Glomerular endothelial cell (primary cell): ENCODE data around the gene TNFSF8. TPM values are rescaled to one million over a fixed set of nuclear protein-coding genes. Genes with fewer than 3 reads are reported as not detected.

Source experiments
- DNase-seq: peaks from one replicate; pipeline ENCODE4 v3.0.0-alpha.2; 2011; ENCODE audit warnings: low read depth, low spot score; ENCODE audit errors: extremely low read depth
- total RNA-seq: library from RNA; depleted of rRNA; stranded (reverse); fragments of >200 nt; gene quantifications from 2 replicates; pipeline ENCODE4 v1.2.3, GENCODE V29; 2015

Gene TNFSF8
- total RNA-seq, 1 donor from 2014 or later, result not detected

DNA sequence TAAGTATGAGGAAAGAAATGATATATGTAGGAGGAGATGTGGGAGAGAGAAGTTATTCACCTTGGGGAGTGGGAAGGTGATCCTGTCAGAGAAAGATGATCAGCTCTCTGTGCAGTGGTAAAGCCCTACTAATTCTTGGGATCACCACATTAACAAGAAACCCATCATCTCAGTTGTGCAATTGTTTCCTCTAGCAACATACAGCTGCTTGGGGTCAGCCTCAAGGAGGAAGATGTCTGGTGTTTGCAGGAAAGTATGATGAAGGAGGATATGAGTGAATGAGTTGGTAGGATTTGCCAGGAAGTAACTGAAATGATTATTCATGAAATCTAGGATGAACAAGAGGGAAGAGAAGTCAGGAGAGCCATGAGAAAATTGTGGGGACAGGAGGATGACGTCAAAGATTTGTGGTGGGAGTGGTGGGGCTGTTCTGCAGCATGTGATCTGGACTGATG, 50.1 kb downstream of the TNFSF8 start:
- DNase-seq, result no peak

DNA sequence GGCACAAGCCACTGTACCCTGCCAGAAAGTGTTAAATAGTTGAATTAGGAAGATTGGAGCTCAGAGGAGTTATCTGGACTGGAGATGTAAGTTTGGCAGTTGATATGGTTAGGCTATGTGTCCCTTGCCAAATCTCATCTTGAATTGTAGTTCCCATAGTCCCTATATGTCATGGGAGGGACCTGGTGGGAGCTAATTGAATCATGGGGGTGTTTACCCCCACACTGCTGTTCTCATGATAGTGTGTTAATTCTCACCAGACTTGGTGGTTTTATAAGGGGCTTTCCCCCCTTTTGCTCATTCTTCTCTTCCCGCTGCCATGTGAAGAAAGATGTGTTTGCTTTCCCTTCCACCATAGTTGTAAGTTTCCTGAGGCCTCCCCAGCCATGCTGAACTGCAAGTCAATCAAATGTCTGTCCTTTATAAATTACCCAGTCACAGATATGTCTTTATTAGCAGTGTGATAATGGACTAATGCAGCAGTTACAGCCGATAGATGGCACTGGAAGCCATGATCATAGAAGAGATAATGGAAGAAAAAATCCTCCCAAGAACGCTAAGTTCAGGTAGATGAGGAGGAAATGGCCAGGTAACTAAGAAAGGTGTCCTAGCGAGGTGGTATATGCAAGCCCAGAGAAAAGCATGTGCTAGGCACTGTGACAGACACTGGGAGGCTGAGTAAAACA, 51.4 kb downstream of the TNFSF8 start:
- DNase-seq, result no peak

DNA sequence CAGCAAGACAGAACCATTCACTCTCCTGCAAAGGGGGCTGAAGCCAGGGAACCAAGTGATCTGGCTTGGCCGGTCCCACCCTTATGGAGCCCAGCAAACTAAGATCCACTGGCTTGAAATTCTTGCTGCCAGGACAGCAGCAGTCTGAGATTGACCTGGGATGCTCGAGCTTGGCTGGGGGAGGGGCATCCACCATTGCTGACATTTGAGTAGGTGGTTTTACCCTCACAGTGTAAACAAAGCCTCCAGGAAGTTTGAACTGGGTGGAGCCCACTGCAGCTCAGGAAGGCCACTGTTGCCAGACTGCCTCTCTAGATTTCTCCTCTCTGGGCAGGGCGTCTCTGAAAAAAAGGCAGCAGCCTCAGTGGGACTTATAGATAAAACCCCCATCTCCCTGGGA, 60.5 kb downstream of the TNFSF8 start:
- DNase-seq, result no peak

DNA sequence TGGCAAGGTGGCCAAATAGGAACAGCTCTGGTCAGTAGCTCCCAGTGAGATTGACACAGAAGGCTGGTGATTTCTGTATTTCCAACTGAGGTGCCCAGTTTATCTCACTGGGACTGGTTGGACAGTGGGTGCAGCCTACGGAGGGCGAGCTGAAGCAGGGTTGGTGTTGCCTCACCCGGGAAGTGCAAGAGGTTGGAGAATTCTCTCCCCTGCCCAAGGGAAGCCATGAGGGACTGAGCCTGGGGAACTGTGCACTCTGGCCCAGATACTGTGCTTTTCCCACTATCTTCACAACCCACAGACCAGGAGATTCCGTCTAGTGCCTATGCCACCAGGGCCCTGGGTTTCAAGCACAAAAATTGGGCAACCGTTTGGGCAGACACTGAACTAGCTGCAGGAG, 61.0 kb downstream of the TNFSF8 start:
- no peak for DNase-seq

DNA sequence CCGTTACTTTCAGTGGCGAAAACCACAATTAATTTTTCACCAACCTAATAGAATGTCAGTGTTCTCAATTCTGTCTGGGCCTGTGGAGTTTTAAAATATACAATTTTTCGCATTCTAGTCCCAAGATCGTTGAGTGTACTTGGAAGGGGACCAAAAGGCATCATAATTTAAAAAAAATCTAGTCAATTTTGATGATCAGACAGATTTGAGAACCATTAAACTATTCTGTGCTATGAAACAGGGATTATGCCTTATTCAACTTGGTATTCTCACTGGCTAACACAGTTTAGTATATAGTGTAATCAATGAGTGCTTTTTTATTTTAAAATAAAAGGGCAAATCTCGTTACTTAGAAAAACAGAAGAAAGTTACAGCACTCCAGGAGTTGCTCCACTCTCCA, 63.1 kb downstream of the TNFSF8 start:
- no peak for DNase-seq

DNA sequence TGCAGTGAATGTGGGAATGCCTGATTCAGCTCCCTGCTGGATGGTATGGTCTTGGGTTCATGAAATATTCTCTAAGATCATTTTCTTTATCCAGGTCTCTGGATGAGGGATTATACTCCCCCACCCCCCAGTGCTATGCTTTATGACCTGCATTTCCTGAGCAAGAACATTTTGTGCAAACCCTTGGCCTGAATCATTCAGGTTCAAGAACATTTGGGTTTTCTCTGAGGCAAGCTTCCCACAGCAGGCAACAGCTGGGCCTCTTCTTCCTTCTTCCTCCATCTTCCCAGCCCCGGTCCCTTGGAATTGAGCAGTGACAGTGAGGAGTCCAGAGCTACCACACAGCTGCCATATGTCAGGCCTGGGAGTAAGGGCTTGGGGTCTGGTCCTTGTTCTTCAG, 65.9 kb downstream of the TNFSF8 start:
- no peak for DNase-seq

DNA sequence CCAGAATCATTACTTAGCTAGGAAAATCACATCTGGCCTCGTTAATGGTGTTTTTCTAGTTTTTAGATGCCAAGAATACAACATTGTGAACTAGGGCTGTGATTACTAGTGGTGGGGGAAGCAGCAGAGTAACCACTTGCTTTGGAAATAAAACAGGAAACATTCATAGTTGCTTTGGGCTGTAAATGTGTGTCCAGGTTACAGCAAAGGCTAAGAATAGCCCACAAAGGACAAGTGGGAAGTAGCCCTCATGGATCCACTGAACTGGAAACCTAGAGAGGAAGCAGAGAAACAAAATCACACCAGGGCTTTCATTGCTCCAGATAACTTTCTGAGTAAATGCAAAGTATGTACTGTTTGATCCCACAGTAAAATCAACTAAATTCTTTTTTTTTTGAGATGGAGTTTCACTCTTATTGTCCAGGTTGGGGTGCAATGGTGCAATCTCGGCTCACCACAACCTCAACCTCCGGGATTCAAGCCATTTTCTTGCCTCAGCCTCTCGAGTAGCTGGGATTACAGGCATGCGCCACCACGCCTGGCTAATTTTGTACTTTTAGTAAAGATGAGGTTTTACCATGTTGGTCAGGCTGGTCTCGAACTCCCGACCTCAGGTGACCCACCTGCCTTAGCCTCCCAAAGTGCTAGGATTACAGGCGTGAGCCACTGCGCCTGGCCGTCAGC, 68.3 kb downstream of the TNFSF8 start:
- DNase-seq, result no peak

DNA sequence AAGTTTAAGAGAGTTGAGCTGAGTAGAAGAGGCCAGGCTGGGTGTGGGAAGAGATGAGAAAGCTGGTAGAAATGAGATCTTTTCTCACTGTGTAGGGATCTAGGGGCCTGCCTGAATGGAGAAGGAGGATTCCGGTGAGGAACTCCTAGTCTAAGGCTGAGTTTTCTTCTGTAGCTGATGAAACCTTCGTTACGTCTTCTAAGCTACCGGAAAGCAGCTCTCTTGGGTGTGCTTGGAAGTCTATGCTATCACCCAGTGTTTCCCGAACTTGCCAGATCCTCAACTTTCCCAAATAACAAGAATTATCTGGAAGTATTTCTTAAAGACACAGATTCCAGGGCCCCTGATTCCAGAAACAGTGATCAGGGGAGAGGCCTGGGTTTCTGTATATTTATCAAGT, 69.1 kb downstream of the TNFSF8 start:
- DNase-seq, result no peak

DNA sequence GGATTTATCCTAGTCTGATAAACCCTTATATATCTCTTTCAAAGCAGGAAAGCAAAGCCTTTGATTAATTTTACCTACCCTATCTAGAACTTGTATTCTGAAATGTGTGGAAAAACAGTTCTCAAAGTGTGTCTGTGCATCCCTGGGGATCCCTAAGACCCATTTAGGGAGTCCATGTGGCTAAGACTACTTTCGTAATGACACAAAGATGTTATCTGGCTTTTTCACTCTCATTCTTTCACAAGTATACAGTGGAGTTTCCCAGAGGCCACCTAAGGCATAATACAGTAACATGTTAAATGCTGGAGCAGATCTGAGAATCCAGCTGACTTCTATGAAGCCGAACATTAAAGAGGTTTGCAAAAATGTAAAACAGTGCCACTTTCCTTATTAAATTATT, 70.2 kb downstream of the TNFSF8 start:
- no peak for DNase-seq

DNA sequence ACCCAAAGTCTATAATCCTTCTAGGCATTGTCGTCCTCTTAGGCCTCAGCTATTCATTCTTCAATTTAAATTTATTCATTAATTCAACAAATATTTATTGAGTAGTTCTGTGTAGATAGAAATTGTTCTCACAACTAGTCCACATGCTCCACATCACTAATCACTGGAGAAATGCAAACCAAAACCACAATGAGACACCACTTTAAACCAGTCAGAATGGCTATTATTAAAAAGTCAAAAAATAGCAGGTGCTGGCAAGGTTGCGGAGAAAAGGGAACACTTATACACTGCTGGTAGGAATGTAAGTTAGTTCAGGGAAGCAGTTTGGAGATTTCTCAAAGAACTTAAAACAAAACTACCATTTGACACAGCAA, 73.5 kb downstream of the TNFSF8 start:
- DNase-seq, result no peak

DNA sequence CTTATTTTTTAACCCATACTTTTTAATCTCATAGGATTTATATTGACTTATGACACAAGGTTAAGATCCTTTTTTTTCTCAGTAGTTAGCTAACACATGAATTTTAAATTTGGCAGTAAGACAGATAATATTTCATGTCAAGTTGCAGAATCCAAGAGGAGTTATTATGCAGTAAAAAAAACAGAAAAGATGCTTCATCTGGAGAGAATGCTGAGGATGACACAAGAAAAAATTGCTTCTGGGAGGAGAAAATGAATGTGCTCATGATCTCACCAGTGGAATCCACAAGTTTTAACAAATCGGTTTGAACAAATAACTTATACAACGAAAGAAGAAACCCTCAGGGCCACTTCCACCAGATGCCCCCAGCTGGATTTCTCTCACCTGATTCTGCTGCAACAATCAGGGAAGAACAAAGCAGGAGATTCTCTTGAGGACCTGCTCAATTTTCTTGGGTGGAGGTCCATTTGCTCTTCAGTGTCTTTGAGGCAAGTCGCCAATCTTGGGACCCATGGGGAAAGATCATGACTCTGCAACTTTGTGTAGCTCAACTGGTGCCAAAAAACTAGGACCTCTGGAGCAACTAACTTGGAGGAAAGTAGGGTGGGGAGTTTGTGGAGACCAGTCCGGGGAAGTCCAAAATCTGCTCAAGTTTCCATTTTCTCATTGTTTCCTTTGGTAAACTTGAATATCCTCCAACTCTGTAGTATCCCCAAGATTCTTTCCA, 74.0 kb downstream of the TNFSF8 start:
- no peak for DNase-seq

DNA sequence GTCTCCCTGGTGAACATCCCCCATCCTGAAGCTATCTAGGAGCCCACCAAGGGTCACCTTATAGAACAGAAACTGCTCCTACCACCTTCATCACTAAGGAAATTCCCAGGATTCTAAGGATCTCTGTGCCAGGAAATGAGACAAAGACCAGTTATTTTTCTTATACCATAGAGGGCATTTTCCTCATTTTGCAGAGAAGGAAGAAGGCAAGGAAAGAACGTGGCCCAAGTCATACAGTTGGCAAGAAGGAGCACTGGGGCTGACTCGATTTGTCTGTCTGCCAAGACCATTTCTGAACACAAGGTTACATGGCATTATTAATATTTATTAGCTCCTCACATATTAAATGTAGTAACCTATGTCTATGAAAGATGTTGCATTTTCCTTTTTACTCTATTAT, 74.9 kb downstream of the TNFSF8 start:
- peak; percentile 33 for DNase-seq

DNA sequence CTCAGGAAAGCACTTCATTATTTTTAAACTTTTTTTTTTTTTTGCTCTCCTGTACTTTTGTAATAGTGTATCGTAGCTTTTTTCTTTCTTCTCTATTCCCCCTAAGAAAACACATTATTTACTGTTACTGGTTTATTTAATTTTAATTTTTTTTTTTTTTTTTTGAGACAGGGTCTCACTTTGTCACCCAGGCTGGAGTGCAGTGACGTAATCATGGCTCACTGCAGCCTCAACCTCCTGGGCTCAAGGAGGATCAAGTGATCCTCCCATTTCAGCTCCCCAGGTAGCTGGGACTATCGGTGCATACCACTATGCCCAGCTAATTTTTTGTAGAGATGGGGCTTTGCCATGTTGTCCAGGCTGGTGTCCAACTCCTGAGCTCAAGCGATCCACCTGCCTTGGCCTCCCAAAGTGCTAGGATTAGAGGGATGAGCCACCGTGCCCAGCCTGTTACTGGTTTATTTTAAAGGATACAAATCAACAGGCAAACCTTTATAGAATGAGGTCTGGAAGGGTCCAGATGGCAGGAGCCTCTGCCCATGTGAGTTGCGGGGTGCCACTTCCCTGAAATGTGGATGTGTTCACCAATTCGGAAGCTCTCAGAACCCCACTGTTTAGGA, 75.5 kb downstream of the TNFSF8 start:
- DNase-seq, result no peak

DNA sequence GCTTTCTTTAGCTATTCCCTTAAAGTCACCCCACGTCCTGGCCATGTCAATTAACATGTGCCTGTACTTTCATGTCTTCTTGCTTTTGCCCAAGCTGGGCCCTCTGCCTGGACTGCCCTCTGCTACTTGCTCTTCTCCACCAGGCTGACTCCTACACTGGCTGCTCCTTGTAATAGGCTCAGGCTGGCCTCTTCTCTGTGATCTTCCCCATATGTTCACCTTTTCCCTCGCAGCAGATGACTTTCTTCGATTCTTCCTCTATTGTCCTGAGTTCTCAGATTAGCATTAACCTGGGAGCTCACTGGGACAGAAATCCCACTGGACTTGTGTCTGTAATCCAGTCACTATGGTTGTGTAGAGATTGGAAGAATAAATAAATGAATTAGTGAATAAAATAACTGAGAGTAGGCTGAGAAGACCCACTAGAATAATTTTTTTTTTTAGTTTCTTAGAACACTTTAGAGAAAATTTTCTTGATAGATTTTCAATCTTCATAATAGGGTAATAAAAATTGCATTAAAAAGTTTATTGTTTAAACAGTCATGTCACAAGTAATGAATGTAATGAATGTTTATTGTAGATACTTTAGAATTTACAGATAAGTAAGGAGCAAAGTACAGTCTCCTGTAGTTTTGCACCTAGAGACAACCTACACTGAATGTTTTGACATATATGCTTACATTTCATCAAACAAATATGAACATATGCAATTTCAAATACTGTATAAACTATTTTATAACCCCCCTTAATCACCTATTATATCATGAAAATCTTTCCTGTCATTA, 77.1 kb downstream of the TNFSF8 start:
- no peak for DNase-seq

DNA sequence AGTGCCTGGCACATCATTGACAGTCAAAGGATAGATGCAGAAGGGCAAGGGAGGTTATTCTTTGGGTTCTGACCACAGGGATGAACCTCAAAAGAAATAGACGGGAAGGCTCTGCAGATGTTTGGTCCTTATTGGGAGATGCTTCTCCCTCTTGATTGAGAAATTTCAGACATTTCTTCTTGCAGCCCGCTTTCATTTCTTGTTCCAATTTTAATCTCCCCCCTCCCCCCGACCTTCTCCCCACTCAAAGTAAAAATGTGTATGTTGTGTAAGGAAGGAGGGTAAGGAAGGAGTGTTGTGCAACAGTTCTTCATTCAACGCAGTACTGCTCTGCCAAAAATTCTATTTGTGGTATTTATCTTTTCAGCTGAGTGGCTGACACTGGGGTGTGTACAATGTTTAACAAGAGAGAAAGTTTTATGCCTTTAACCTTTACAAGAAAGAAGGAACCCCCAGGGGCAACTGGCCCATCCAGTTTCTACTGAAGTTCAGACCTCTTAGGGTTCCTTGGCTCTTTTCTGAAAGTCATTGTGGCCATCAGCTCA, 78.3 kb downstream of the TNFSF8 start:
- no peak for DNase-seq

DNA sequence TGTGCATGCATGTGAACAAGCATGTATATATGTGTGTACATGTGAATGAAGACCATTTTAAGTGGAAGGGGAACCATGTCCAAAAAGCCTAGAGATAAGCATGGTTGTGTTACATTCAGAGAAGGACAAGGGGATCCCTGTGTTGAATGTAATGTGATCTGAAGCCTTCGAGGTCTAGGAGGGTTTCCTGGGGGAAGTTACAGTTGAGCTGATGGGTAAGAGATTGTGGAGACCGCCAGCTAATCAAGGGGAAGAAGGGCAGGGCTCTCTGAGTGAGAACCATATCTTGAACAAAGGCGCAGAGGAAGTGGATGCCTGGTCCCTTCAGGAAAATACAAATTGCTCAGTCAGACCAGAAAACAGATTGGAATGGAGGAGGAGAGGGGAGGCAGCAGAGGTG, 79.1 kb downstream of the TNFSF8 start:
- DNase-seq, result no peak
